HG03342 (cell line): ENCODE data around the gene KSR1.
"Not testable (repeated sequence)": the region's sequence is repeated elsewhere in the genome, so short reads cannot be mapped to it uniquely, and the experiment has no call there.

Source experiments
- ATAC-seq: cut with Tn5 transposase; IDR thresholded peaks from one replicate; pipeline ENCODE4 v1.9.1; 2021; ENCODE audit warnings: mild to moderate bottlenecking, moderate library complexity; ENCODE audit not compliant: unreplicated experiment

KSR1 gene

GRCh38 chr17:27628376-27628775 lies 172.1 kb downstream of the KSR1 start:
- ATAC-seq = no peak

DNA sequence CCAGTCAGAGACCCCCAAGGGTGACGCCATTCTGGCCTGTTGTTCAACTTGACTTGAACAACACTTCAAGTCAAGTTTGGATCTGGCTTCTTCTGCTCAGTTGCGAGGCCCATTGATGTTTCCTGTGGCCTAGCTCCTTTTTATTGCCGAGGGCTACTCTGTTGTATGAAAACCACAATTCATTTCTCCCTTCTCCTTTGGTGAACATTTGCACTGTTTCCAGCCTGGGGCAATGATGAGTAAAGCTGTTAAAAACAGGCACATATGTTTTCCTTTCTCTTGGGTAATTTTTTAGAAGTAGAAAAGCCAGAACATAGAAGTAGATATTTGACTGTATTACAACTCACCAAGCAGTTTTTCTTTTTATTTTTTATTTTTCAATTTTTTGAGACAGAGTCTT lies 173.0 kb downstream of the KSR1 start:
- ATAC-seq = not testable (repeated sequence)

DNA sequence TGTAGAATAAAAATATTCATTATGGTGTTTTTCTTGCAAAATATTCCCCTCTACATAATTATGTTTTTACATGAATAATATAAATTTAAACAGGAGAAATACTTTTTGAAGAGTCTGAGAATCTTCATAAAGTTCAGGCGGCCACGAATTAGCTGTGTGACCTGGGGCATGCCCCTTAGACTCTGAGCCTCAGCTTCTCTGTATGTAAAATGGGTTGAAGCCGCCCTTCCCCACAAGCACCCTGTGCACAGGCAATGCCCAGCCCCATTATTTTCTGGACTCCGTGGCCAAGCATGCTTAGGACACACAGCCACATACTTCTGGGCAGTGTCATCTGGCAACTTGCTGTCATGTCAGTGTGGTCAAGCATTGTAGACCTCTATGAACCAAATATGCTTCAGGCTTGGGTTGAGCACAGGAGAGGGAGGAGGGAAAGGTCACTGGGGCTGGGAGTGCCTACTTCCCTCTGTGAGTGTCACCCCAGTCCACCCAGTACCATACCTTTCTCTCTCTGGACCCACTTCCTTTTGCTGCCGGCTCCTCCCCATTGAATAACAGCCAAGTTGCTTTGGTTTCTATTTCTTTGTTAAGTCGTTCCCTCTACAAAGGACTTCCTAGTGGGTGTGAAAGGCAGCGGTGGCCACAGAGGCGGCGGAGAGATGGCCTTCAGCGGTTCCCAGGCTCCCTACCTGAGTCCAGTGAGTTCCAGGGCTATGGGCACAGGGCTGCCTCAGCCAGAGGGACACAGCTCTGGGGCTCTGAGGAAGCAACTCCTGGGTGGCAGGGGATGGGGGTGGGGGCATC lies 174.6 kb downstream of the KSR1 start, which contains the start of gene LGALS9:
Gene LGALS9 (plus strand): TSS at position 582 of the 804 bp plus-strand sequence. CDS start 78 bp downstream, at position 660.
- ATAC-seq = peak; percentile 69

DNA sequence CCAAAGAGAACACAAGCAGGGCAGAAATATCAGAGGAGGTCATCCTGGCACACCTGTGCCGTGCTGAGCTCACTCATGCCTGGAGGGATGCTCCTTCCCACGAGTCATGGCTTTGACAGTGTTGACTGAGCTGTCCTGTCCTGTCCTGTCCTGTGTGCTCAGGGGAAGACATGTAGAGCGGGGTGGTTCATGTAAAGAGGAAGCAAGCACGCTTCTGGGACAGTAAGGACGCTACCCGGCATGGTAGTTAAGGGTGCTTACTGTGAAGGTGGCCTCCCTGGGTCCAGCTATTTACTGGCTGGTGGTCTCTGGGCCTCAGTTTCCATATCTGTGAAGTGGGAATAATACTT lies 175.1 kb downstream of the KSR1 start:
- peak; percentile 34 for ATAC-seq

- no peak for ATAC-seq
Observed at GRCh38 chr17:27631897-27632725, 175.9 kb downstream of the KSR1 start.

- not testable (repeated sequence) for ATAC-seq
Observed at GRCh38 chr17:27632766-27633165, 176.5 kb downstream of the KSR1 start.

DNA sequence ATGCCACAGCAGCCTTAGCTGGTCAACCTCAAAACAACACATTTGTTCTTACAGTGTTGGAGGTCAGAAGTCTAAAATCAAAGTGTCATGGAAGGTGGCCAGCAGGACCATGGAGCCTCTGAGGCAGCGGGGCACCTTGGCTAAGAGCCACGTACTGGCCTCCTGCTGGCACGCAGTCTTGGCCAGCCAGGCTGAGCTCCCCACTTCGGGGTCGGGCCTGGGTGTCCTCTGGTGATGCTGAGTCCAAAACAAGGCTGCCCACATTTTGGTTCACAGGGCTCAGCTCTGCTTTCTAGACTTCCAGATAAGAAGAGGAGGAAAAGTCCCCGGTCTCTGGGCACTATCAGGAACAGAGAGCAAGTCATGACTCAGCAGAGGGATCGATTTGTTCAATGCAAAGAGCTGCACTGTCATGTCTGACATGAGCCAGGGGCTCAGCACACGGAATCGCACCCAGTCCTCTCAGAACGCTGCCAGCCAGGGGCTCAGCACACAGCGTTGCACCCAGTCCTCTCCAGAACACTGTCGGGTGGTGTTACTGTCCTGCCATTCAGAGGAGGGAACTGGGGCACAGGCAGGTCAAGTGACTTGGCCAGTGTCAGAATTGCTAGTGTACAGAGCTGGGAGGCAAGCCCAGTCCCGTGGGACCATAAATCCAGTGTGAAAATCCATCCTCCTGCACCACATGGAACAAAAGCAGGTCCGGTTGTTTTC lies 177.2 kb downstream of the KSR1 start:
- no peak for ATAC-seq

GRCh38 chr17:27634026-27634335 lies 177.7 kb downstream of the KSR1 start:
- ATAC-seq = no peak

GRCh38 chr17:27634776-27635175 lies 178.5 kb downstream of the KSR1 start:
- ATAC-seq = no peak

DNA sequence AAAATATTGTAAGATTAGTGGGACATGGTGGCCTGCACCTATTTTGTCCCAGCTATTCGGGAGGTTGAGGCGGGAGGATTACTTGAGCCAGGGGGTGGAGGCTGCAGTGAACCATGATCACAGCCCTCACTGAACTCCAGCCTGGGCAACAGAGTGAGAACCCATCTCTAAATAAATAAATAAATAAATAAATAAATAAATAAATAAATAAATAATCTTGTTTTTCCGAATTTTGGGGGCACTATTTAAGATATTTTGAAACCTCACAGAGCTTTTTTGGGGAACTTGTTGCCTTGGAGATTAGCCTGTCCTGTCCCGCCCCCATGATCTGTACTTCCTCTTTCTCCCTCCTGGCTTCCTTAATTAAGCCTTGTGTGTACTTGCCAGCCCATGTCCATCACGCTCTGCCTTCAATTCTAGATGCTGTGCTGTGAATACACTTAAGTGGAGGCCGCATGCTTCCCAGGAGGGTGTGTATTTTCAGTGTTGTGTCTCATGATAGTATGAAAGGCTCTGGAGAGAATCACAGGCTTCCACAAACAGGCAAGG lies 179.1 kb downstream of the KSR1 start:
- ATAC-seq = no peak

DNA sequence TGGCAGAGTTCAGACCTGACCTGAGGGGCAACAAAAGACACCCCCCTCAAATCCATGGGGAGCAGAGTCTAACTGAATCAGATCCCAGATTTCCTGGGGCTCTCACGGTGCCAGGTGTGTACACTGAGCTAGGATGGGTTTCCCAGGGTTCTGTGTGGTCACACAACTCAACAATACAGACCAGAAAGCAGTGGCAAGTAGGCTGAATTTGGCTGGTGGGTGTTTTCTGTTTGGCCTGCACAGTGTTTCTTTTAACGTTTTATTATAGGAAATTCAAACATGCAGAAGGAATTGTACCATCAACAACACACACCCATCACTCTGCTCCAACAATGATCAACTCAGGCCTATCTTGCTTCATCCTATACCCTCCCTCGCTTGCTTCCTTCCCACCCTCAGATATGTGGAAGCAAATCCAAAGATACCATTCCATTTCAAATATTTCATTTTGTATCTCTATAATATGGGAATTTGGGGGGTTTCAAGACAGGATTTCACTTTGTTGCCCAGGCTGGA lies 179.8 kb downstream of the KSR1 start:
- not testable (repeated sequence) for ATAC-seq

DNA sequence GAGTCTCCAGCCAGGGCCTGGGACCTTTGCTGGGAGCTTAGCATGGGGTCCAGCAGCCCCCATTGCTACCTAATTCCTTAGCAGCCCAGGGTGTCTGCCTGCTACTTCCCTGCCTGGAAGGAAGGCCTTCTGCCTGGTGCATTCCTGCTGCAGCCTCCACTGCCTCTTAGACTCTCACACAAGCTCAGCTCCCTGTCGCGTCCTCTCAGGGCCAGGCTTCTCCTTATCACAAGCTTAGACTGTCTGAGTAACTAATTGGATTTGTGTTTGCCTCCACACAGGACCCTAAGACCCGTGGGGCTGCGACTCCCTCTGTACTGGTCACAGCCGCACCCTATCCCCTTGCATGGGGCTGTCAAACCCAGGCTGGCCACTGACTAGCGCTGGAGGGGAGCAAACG lies 181.6 kb downstream of the KSR1 start:
- ATAC-seq = not testable (repeated sequence)

DNA sequence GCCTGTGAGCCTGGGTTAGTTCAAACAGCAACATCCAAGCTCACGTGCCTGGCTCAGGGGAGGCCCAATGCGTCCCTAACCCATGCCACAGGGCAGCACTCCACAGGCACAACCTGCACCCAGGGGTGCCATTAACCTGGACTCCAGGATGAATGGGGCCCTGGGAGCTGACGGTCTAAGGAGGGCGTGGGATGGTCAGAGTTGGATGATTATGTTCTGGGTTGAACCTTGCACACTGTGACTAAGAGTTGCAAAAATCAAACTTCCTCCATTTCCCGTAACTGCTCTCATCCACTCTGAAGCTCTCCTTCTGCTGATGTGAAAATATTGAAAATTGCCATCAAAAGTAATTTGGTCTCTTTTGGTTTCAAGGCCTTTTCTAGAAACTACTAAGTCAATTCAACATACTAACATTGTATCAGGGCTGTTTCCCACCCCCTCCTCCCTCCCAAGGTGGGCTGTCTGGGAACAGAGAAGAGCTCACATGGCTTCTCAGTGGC lies 182.2 kb downstream of the KSR1 start:
- not testable (repeated sequence) for ATAC-seq

GRCh38 chr17:27640790-27641189 lies 184.5 kb downstream of the KSR1 start:
- no peak for ATAC-seq

DNA sequence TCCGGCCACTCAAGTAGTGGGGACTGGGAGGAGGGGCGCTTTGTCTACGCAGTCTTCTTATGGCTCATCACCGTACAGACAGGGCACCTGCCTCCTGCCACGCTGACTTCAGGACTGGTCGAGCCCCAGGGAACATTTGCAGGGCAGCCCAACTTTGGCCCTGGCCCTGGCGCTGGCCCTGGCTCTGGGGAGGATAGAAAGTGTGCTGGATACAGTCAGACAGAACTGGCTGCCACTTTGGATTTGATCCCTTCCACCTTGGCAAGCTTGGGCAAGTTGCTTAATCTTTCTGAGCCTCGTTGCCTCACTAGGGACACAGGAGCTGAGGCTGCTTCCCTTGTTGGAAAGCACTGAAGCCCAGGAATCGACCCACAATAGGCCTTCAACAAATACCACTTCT lies 188.3 kb downstream of the KSR1 start:
- ATAC-seq = no peak

DNA sequence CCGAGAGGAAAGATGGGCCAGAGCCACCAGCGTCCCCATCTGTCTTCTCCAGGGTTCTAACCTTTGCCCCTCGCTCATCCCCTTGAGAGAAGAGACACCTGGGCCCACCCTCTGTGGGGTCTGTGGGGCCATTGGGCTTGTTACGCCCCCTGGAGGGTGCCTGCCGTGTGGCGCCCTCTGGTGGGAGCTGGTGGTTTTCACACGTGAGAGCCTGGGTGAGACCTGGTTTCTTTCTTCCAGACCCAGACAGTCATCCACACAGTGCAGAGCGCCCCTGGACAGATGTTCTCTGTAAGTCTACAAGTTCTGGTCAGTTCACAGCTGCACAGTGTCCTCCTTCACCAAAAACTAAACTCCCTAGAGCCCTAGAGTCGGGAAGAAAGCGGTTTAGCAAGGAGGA lies 189.4 kb downstream of the KSR1 start:
- not testable (repeated sequence) for ATAC-seq

DNA sequence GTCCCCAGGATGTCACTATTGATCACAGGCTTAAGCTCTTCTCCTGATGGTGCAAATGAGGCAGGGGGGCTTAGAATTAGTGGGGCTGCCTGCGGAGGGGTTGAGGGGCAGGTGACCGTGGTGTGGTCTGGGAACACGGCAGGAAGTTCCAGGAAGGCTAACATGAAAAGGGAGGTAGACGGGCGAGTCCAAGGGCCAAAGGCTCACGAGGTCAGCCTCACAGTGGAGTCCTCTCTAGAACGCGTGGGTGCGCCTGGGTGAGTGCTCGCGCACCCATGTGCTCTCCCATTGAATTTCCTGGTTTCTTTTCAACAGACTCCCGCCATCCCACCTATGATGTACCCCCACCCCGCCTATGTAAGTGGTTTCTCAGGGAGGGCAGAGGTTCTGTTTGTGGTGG lies 190.0 kb downstream of the KSR1 start:
- ATAC-seq = no peak

DNA sequence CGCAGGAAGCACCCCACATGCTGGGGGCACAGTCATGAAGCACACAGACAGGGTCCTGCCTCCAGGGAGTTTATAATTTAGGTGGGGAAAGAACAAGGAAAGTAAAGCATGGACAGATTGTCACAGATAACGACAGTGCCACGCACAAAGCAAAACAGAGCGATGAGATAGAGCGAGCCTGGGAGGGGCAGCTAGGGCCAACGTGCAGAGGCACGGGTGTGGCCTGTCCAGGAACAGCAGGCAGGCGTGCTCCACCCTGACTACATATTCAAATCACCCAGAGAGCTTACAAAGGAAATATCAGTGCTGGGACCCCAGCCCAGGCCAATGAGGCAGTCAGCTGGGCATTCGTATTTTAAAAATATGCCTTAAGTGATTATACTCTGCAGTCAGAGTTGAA lies 191.5 kb downstream of the KSR1 start:
- no peak for ATAC-seq

DNA sequence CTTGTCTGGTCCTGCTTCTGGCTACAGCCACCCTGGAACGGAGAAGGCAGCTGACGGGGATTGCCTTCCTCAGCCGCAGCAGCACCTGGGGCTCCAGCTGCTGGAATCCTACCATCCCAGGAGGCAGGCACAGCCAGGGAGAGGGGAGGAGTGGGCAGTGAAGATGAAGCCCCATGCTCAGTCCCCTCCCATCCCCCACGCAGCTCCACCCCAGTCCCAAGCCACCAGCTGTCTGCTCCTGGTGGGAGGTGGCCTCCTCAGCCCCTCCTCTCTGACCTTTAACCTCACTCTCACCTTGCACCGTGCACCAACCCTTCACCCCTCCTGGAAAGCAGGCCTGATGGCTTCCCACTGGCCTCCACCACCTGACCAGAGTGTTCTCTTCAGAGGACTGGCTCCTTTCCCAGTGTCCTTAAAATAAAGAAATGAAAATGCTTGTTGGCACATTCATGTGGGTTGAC lies 192.9 kb downstream of the KSR1 start:
- ATAC-seq = not testable (repeated sequence)

DNA sequence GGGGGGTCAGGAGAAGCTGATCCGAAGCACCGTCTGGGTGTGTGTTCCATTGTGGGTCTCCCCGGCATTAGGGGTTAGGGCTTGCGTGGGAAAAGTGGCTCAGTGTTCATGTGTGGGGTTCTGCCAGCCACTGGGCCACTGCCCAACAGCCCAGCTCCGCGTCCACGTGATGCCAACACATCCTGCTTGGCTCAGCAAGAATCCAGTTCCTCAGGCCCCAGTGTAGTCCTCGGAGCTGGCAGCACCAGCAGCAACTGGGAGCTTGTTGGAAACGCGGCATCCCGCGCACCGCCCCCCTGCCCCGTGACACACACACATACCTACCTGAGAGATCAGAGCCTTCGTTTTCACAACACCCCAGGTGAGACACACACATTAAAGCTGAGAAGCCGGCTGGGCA lies 193.7 kb downstream of the KSR1 start:
- no peak for ATAC-seq

DNA sequence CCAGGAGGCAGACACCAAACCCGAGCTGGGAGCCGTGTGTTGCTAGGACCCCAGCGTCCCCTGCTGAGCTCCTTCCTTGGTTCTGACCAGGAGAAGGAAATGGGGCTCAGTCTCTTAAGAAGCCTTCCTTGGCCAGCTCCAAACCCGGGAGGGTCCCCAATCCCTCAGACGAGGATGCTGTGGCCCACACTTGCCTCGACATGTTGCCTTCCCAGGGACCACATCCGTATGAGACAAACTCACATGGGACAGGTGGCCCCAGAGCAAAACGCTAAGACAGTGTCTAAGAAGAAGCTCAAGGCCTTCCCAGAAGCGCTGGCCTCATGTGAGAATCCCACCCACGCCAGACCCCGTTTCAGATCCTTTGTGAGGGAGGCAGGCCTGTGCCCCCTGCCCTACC lies 194.6 kb downstream of the KSR1 start:
- no peak for ATAC-seq
